Smooth muscle cell (in vitro differentiated cells): ENCODE results near the gene GPR35. TPM values are rescaled to one million over a fixed set of nuclear protein-coding genes. Genes with fewer than 3 reads are reported as not detected.

Source experiments
- DNase-seq: peaks from one replicate; lab custom pipeline; 2025; ENCODE audit not compliant: unreplicated experiment; lab: John Stamatoyannopoulos, UW
- H2AFZ ChIP-seq: fragments of 200-600 bp; sonication (generic); 2 replicates; pipeline ENCODE4 v1.6.0; 2016; ENCODE audit warnings: antibody characterized with exemption, low read depth, mild to moderate bottlenecking
- H3F3A ChIP-seq: fragments of 200-600 bp; sonication (generic); 2 replicates; pipeline ENCODE4 v1.6.0; 2017; ENCODE audit warnings: antibody characterized with exemption, low read depth
- H3K27ac ChIP-seq: fragments of 200-600 bp; sonication (generic); 2 replicates; pipeline ENCODE4 v1.5.1; 2016; ENCODE audit warnings: low read depth, mild to moderate bottlenecking
- H3K27me3 ChIP-seq: fragments of 200-600 bp; sonication (generic); 2 replicates; pipeline ENCODE4 v1.6.1; 2016; ENCODE audit warnings: low read depth, mild to moderate bottlenecking
- H3K36me3 ChIP-seq: fragments of 200-600 bp; sonication (generic); 2 replicates; pipeline ENCODE4 v1.5.1; 2016; ENCODE audit warnings: low read depth
- H3K4me1 ChIP-seq: fragments of 200-600 bp; sonication (generic); 2 replicates; pipeline ENCODE4 v1.5.1; 2016; ENCODE audit warnings: low read depth
- H3K4me2 ChIP-seq: fragments of 200-600 bp; sonication (generic); 2 replicates; pipeline ENCODE4 v1.6.0; 2016; ENCODE audit warnings: mild to moderate bottlenecking
- H3K4me3 ChIP-seq: fragments of 200-600 bp; sonication (generic); 2 replicates; pipeline ENCODE4 v1.5.1; 2016; ENCODE audit warnings: mild to moderate bottlenecking
- H3K79me2 ChIP-seq: fragments of 200-600 bp; sonication (generic); 2 replicates; pipeline ENCODE4 v1.6.0; 2016; ENCODE audit warnings: low read depth, mild to moderate bottlenecking
- H3K9ac ChIP-seq: fragments of 200-600 bp; sonication (generic); 2 replicates; pipeline ENCODE4 v1.6.0; 2016; ENCODE audit warnings: low read depth
- H3K9me3 ChIP-seq: fragments of 200-600 bp; sonication (generic); replicated peaks from 2 replicates; pipeline ENCODE4 v1.5.1; 2016; ENCODE audit warnings: low read depth
- H4K20me1 ChIP-seq: fragments of 200-600 bp; sonication (generic); 2 replicates; pipeline ENCODE4 v1.6.0; 2016; ENCODE audit warnings: low read depth
- WGBS: methylation state at CpG from one replicate; pipeline ENCODE4 v1.1.7; 2016; ENCODE audit warnings: low lambda C conversion rate; 5-methylcytosine and 5-hydroxymethylcytosine counted together
- polyA plus RNA-seq: library from polyadenylated mRNA; unstranded; fragments of >200 nt; fragmentation: Nextera tagmentation; extraction: Ambion mirVana; gene quantifications from 2 replicates; pipeline ENCODE4 v1.2.1, GENCODE V29; 2016
- total RNA-seq: library from RNA; depleted of rRNA; stranded (reverse); fragments of >200 nt; gene quantifications from 2 replicates; pipeline ENCODE4 v1.2.3, GENCODE V29; 2014
- TF ChIP-seq, protein P1 (sequence below): fragments of 200-600 bp; sonication (generic); IDR thresholded peaks from 2 replicates; pipeline ENCODE4 v1.5.1; 2017; ENCODE audit warnings: borderline replicate concordance, mild to moderate bottlenecking, antibody characterized with exemption; ENCODE audit not compliant: insufficient read depth, poor library complexity, severe bottlenecking

The GPR35 gene
- total and polyA plus RNA-seq, 2 experiments from 2014 or later, result 1.3 to 2.1 TPM

DNA sequence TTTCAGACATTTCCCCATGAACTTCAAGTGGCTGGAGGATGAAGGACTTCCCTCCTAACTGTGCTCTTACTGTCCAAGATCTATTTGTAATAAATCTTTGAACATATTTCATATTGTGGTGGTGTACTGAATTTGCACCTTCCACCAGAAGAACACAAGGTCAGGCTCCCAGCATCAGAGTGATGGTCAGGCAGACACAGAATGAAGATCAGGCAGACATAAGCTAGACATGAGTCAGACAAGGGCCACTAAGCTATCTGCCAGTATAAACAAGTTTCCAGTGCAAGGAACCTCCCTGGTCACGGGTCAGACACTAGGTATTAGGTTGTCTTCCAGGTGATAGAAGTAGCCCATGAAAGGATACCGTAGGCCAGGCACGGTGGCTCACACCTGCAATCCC is 37.4 kb downstream of the GPR35 start:
- H3K4me3 ChIP-seq, result no peak overlapping the region
- no peaks in the 10 kb centered on the region for H3K79me2 ChIP-seq
- H3K36me3 ChIP-seq, result no peaks in the 10 kb centered on the region
- WGBS, result 74% methylated on average over 3 of the region's 3 CpGs
- H2AFZ ChIP-seq, result no peak overlapping the region
- H3K27ac ChIP-seq, result no peak overlapping the region
- H3K4me1 ChIP-seq, result no peaks in the 10 kb centered on the region
- H3K9me3 ChIP-seq, result peaks cover 2% of the 10 kb centered on the region
- peaks cover 29% of the 10 kb centered on the region for H3K27me3 ChIP-seq
- no peak overlapping the region for H3K9ac ChIP-seq
- TF ChIP-seq, protein P1, sequence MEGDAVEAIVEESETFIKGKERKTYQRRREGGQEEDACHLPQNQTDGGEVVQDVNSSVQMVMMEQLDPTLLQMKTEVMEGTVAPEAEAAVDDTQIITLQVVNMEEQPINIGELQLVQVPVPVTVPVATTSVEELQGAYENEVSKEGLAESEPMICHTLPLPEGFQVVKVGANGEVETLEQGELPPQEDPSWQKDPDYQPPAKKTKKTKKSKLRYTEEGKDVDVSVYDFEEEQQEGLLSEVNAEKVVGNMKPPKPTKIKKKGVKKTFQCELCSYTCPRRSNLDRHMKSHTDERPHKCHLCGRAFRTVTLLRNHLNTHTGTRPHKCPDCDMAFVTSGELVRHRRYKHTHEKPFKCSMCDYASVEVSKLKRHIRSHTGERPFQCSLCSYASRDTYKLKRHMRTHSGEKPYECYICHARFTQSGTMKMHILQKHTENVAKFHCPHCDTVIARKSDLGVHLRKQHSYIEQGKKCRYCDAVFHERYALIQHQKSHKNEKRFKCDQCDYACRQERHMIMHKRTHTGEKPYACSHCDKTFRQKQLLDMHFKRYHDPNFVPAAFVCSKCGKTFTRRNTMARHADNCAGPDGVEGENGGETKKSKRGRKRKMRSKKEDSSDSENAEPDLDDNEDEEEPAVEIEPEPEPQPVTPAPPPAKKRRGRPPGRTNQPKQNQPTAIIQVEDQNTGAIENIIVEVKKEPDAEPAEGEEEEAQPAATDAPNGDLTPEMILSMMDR, result no peak
- H3K4me2 ChIP-seq, result no peak overlapping the region
- H3F3A ChIP-seq, result no peaks in the 10 kb centered on the region
- H4K20me1 ChIP-seq, result no peaks in the 10 kb centered on the region
- no peak for DNase-seq

DNA sequence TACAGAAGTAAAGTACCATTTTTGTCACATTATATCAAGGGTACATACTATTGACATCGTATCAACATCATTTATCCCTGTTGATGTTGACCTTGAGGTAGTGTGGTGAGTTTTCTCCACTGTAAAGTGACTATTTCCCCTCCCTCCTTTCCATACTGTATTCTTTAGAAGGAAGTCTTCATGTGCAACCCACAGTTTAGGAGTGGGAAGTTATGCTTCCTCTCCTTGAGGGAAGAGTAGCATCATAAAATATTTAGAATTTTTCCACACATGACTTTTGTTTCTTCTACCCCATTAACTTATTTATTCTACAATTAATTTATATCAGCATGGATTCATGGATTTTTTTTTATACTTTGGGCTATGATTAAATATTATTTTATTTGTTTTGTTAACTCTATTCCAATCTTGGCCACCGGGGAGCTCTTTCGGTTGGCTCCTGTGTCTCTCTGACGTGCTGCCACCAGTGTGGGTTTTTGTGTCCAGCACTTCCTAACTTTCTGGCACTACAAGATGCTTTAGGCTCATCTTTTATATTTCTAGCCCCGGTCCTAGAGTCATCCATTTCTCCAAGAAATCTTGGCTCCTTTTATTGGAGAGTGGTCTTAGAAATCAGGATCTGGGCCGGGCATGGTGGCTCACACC is 38.4 kb downstream of the GPR35 start:
- Histone ChIP-seq H3K4me3 (no peak overlapping the region), H3K79me2 (no peaks in the 10 kb centered on the region), H3K9me3 (peaks cover 2% of the 10 kb centered on the region), H3K36me3 (no peaks in the 10 kb centered on the region), H4K20me1 (no peaks in the 10 kb centered on the region), H3K27me3 (peaks cover 26% of the 10 kb centered on the region), H3F3A (no peaks in the 10 kb centered on the region), H3K27ac (no peak overlapping the region), H3K9ac (no peak overlapping the region), H3K4me1 (no peaks in the 10 kb centered on the region), H3K4me2 (no peak overlapping the region), H2AFZ (no peak overlapping the region)
- TF ChIP-seq, protein P1, result no peak
- WGBS, result 70% methylated on average over 6 of the region's 6 CpGs
- no peak for DNase-seq

DNA sequence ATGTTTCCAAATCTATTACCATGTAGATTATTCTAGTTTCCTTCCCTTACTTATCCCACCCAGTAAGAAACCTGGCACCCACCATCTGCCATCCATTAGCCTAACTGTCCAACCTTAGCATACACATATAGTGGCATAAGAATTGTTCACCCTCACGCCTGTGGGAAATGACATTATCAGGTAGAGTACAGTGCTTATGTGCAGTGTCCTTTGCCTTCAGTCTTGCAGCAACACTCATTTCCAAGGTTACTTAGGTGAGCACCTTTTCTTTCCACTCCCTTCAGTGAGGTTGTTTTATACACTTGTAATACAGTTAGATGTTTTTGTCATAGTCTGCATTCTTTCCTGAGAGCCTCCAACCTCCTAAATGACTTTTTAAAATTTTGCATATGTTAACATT is 39.3 kb downstream of the GPR35 start:
- Histone ChIP-seq H3K4me1 (no peaks in the 10 kb centered on the region), H3K27me3 (peaks cover 19% of the 10 kb centered on the region), H2AFZ (no peak overlapping the region), H3K4me2 (no peak overlapping the region), H3F3A (no peaks in the 10 kb centered on the region), H3K27ac (no peak overlapping the region), H3K4me3 (no peak overlapping the region), H3K9me3 (peaks cover 2% of the 10 kb centered on the region), H3K79me2 (no peaks in the 10 kb centered on the region), H4K20me1 (no peaks in the 10 kb centered on the region), H3K9ac (no peak overlapping the region), H3K36me3 (no peaks in the 10 kb centered on the region)
- no peak for DNase-seq
- TF ChIP-seq, protein P1, result no peak
- WGBS, result 89% methylated on average over 1 of the region's 1 CpG

DNA sequence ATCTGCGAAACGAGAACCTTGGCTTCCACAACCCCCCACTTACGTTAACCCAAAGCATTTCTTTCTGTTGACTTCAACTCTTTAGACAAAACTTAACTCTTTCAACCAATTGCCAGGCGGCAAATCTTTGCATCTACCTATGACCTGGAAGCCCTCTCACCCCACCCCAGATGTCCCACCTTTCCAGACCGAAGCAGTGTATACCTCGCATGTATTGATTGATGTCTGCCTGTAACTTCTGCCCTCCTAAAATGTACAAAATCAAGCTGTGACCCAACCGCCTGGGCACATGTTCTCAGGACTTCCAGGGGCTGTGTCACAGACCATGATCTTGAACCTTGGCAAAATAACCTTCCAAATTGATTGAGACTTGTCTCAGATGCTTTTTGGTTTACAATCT is 45.1 kb downstream of the GPR35 start:
- Histone ChIP-seq H3K27ac (no peak overlapping the region), H2AFZ (no peak overlapping the region), H3K27me3 (peaks cover 36% of the 10 kb centered on the region), H3K9ac (no peak overlapping the region), H3F3A (no peaks in the 10 kb centered on the region), H3K4me2 (no peak overlapping the region), H3K79me2 (no peaks in the 10 kb centered on the region), H4K20me1 (no peaks in the 10 kb centered on the region), H3K4me1 (no peaks in the 10 kb centered on the region), H3K4me3 (no peak overlapping the region), H3K36me3 (no peaks in the 10 kb centered on the region), H3K9me3 (no peaks in the 10 kb centered on the region)
- TF ChIP-seq, protein P1, result no peak
- DNase-seq, result no peak
- WGBS, result 86% methylated on average over 7 of the region's 7 CpGs
